ENCODE measurements around the gene RAD51B.

Gene RAD51B

DNA sequence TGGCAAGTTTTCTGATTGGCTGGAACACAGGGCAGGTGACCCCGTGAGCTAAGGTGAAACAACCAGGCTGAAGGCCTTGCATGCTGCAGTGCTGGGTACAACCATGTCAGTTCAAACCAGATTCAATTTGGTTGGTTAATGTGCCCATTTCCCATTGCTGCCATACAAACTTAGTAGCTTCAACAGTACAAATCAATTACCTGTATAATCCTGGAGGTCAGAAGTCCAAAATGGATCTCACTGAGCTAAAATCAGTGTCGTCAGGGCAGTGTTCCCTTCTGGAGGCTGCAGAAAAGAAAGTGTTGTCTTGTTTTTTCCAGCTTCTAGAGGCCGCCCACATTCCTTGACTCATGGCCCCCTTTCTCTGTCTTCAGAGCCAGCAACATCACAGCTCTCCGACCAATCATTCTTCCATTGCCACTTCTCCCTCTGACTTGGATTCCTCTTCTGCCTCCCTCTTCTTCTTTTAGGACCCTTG lies 751.6 kb downstream of the RAD51B start:
- peak; percentile 26 for DNase-seq

DNA sequence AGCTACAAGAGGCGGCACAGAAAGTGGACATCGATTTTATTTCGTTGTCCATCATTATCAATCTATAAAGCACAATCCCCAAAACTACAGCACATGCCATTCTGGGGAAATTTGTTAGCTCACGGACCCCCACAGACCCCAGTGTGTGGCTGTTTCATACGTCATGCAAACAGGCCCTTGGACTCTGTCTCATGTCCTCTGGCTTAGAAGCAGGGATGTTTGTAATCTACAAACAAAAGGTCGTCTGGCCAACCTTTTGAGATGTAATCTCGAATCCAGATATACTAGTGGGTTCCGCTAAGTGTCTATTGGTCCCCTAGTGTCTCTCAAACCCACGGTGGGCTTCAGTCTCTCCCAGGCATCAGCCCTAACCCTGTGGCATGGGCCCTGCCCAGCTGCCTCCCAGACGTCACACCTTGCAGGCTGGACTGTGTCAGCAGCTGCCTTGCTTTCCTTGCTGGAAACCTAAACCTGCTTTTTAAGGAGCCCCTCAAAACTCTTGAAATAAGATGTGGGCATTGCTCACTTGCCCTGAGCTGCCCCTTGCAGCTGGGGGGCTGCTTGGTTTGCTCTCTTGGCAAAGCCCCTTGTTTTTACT lies 752.4 kb downstream of the RAD51B start:
- no peak for DNase-seq

DNA sequence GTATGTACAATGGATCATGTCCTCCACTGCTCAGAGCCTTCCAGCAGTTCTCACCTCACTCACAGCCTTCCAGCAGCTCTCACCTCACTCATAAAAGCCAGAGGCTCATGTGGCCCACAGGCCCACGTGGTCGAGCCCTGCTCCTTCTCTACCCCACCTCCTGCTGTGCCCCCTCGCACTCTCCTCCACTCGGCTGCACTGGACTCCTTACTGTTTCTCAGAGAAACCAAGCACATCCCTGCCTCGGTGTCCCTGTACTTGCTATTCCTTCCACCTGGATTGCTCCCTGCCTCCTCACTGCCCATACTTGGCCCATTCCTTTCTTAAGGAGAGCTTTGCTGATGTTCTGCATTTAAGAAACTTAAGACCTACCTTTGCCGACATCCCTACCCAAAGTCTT lies 753.5 kb downstream of the RAD51B start:
- DNase-seq: no peak

DNA sequence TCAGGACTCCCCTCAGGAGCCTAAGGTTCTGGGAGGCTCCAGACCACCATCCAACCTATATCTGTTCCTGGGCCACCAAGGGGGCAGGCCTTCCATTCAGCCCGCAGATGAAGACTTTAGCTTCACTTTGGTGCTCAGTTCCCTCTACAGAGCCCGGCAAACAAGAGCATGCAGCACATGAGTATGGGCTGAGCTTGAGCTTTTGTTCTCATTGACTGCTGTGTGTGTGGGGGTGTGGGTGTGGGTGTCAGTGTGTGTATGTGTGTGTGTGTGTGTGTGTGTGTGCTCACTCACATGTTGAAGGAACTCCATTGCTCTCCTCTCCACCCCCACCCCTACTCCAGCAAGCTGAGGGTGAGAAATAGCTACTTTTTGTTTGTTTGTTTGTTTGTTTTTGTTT lies 754.1 kb downstream of the RAD51B start:
- no peak for DNase-seq

DNA sequence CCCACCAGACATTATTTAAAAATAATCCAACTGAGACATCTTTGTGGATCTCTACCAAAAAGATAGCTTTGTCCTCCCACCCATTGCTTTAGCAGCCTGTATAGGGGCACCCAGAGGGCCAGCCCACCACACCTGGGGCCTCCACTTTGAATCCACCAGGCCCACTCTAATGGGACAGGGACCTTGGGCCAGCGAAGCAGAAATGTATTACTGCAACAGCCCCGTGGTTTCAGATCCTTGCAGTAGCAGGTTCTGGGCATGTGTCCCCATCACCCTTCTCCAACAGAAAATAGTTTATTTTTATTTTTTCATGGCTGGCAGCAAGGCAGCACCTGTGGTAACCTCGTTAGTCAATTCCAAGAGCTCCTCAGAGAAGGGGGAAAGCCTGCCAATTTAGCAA lies 754.9 kb downstream of the RAD51B start:
- DNase-seq: no peak

GRCh38 chr14:68574906-68575305 lies 755.3 kb downstream of the RAD51B start:
- no peak for DNase-seq

DNA sequence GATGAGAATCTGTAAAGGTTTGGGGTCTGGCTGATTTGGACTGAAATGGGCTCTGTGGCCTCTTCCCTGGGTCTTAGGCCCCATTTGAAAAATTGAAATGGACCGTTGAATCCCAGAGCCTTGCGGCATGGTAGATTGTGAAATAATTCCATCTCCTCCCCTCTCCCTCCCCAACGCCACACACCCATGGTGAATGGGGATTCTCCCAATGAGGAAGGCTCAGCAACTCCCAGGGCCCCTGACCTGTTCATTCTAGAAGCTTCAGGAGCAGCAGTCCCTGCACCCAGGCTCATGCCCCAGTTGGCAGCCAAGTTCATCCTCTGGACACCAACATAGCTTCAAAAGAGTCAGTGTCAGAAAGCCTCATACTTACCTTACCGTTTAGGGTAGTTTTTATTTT lies 755.8 kb downstream of the RAD51B start:
- no peak for DNase-seq

DNA sequence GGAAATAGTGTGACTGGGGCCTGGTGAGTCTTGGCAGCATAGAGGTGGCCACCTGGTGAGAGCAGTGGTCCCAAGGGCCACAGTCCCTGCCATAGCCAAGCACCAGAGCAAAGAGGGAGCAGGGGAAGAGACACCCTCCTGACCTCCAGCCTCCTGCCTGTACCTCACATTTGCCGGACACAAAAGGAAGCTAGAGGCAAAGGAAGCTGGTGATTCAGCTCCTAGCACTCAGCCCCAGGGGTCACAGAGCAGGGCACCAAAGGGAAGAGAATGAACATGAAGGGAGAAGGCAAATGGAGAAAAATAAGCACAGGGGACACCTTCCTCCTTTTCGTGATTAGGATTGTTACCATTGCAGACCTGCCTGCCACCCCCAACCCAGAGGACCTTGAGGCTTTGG lies 756.5 kb downstream of the RAD51B start:
- DNase-seq: peak; percentile 24

- peak; percentile 20 for DNase-seq
Observed at GRCh38 chr14:68576496-68577244, 757.1 kb downstream of the RAD51B start.

GRCh38 chr14:68577802-68578541 lies 758.4 kb downstream of the RAD51B start:
- peak; percentile 99 for DNase-seq

DNA sequence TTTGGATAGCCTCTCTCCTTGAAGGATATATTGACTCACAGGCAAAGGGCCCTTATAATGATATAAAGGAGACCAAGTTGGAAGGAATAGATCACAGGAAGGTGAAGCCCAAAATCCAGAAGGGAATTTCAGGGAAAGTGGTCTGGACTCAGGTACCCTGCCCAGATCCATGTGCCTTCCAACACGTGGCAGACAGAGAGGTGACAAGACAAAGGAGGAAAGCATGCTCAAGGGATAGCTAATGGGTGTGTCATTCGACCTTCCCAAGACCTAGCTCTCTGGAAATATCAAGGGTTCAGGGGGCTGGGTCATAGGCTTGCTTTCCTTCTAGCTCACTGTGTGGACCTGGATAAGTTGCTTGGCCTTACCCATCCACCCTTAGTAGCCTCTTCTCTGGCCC lies 759.0 kb downstream of the RAD51B start:
- no peak for DNase-seq

- peak; percentile 55 for DNase-seq
Observed at GRCh38 chr14:68580096-68580645, 760.6 kb downstream of the RAD51B start.

GRCh38 chr14:68580671-68581070 lies 761.1 kb downstream of the RAD51B start:
- DNase-seq: no peak

DNA sequence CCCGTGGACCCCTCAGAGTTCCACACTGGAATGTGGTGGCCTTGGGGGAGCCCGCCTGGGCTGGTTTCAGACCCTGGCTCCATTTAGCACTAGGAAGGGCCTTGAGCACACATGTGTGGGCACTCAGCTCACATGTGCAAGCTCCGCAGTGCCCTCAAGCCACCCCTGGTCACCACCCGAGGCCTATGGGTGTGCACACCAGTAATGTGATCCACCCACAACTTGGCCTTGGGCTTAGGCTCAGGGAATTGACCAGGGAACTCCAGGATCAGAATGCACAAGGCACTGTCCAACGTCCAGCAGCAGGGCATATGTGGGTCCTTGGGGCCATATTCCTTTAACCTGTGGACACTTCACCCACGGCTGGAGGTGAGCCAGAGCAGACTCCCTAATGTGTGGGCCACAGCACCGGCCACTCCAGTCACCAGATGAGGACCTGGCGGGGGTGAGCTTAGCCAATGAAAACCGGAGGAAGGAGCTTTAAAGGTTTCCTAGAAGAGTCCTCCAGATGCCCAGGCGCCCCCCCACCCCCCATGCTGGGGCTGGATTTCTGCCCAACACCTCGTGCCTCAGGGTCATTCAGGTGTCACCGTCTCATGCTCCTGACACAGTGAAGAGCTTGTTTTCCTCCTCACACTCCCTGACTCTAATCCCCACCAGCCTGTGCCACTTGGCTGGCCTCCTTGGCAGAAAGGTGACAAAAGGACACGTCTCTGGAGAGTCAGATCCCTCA lies 764.1 kb downstream of the RAD51B start:
- no peak for DNase-seq

DNA sequence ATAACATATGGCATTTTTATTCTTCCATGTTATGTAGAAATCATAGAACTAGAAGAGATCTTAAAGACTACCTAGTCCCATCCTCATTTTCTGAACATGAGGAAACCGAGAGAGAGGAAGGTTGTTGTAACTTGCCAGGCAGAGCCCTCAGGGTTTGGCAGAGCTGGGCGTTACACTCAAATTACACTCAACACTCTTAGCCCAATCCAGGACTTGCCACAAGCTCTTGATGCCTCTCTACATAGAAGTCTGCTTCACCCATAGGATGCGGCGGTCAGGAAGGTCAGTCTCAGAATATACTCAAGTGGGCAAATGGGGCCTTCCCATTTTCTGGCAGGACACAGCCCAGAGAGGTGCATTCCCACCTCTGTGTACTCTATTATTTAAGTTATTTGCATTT lies 765.2 kb downstream of the RAD51B start:
- DNase-seq: no peak

DNA sequence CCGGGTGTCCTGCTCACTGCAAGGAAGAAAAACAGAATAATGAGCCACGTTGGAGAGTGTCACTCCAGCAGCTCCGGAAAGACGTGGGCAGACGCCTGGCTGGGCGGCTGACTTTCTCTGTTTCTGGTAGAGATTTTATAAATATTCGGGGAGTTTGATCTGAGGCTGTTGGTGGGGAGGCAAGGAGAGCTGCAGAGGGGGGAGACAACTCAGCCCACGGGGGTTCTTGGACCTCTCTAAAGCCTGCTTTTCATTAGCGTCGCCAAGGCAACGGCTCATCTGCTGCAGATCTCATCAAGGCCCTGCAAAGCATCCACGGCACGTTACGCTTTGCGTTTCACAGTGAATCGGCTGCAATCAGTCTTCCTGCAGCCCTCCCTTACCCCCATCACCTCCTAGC lies 766.1 kb downstream of the RAD51B start:
- DNase-seq: no peak

DNA sequence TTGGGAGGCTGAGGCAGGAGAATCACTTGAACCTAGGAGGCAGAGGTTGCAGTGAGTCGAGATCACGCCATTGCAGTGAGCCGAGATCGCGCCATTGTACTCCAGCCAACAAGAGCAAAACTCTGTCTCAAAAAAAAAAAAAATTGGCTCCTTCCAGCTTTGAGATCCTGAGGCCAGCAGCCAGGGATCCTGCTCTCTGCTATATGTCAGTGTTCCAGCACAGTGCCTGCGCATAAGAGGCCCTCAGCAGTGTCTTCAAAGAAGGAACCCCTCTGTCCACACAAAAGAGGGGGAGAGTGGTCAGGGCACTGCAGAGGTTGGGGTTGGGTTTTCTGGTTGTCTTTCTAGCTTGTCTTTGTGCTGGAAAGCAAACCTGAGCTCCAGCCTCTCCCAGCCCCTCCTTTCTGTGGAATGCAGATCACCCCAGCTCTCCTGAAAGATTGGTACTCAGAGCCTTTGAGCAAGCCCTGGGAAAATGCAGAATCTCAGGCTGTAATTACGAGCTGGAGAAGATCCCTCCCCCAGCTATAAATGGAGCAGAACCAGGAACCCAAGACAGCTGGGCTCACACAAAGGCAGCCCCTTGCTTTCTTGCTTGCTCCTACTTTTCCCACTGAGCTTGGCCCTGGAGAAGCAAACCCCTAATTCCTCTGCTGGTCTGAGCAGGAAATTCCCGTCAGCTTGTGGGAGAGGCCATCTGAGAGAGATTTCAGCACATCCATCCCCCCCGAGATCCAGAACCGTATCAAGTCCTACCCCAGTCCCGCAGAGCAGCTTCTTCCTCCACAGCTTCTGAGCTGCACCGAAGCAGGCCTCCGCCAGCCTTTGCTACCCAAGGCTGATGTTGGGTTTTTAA lies 767.5 kb downstream of the RAD51B start:
- DNase-seq: no peak

DNA sequence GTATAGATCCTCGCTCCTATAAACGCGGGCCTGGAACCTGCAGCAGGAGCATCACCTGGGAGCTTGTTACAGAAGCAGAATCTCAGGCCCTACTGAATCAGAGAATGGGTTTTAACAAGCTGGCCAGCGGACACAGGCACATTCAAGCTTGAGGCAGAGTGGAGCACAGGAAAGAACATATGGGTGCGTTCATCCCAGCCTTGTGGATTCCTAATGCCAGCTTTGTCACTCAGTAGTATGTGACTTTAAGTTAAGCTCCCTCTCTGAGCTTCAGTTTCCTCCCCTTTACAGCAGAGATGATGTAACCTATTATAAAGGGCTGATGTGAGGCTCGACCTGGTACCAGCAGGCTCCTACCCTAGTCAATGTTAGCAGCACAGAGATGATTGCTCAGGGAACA lies 768.4 kb downstream of the RAD51B start:
- no peak for DNase-seq

- DNase-seq: no peak
Observed at GRCh38 chr14:68589447-68590200, 770.0 kb downstream of the RAD51B start.

- no peak for DNase-seq
Observed at GRCh38 chr14:68590201-68590522, 770.6 kb downstream of the RAD51B start.

GRCh38 chr14:68591786-68592185 lies 772.2 kb downstream of the RAD51B start:
- DNase-seq: no peak
